HG03575 (cell line): ENCODE data around the gene LIMS2.
A peak's percentile ranks its signal among the peaks of the same experiment; 100 is the strongest.

Experiments
- ATAC-seq: cut with Tn5 transposase; IDR thresholded peaks from one replicate; pipeline ENCODE4 v1.9.1; 2021; ENCODE audit not compliant: unreplicated experiment, insufficient number of reproducible peaks, low FRiP score; ENCODE audit errors: extremely low read depth

LIMS2 gene

GRCh38 chr2:127701651-127702394 lies 26.5 kb upstream of the LIMS2 start:
- ATAC-seq: peak; percentile 23

- ATAC-seq: peak; percentile 37
These were observed 25.9 kb upstream of the LIMS2 start, which contains the start of gene SFT2D3 for GRCh38 chr2:127701193-127701650. TSS of gene SFT2D3 (plus strand) at chr2:127701497. CDS start at chr2:127701529, 32 bp downstream.

GRCh38 chr2:127700527-127701192 lies 25.3 kb upstream of the LIMS2 start:
- peak; percentile 51 for ATAC-seq

- ATAC-seq: no peak
These were observed 23.4 kb upstream of the LIMS2 start for GRCh38 chr2:127698553-127699355.

- ATAC-seq: no peak
These were observed 22.3 kb upstream of the LIMS2 start for GRCh38 chr2:127697482-127698180.

- ATAC-seq: no peak
These were observed 20.5 kb upstream of the LIMS2 start for GRCh38 chr2:127695491-127696472.

- ATAC-seq: no peak
These were observed 19.7 kb upstream of the LIMS2 start for GRCh38 chr2:127694986-127695385.

GRCh38 chr2:127690696-127691095 lies 15.4 kb upstream of the LIMS2 start:
- ATAC-seq: no peak

- no peak for ATAC-seq
These were observed 13.1 kb upstream of the LIMS2 start for GRCh38 chr2:127688405-127688804.

- no peak for ATAC-seq
These were observed 10.2 kb upstream of the LIMS2 start for GRCh38 chr2:127685410-127686080.

- ATAC-seq: no peak
These were observed 8.4 kb upstream of the LIMS2 start for GRCh38 chr2:127683757-127684156.

GRCh38 chr2:127683056-127683455 lies 7.7 kb upstream of the LIMS2 start:
- no peak for ATAC-seq

- no peak for ATAC-seq
These were observed 6.9 kb upstream of the LIMS2 start for GRCh38 chr2:127681976-127682857.

- ATAC-seq: no peak
These were observed 6.0 kb upstream of the LIMS2 start for GRCh38 chr2:127681288-127681804.

GRCh38 chr2:127680706-127681287 lies 5.5 kb upstream of the LIMS2 start:
- ATAC-seq: no peak
